K562 (cell line): ENCODE measurements around the gene WHAMM. TPM values are rescaled to one million over a fixed set of nuclear protein-coding genes. Genes with fewer than 3 reads are reported as not detected.

Source experiments
- BRCA1 ChIP-seq, 2 experiments: fragments of 450-650 bp in 1 of 2; sonication (generic) in 1 of 2; formaldehyde crosslinking in 1 of 2; IDR thresholded peaks; 2 replicates each; pipeline versions ENCODE4 v1.5.0 to v1.6.1; 2017 to 2020; ENCODE audit warnings: mild to moderate bottlenecking in 1 of 2, missing genetic modification reagents in 1 of 2
- GABPB2 ChIP-seq: fragments of 250-450 bp; sonication (Bioruptor Pico); conservative IDR thresholded peaks from 2 replicates; pipeline ENCODE4 v1.5.1; 2021; ENCODE audit warnings: mild to moderate bottlenecking
- MEF2A ChIP-seq: IDR thresholded peaks from 2 replicates; pipeline ENCODE4 v1.6.1; 2011; ENCODE audit warnings: low read depth, mild to moderate bottlenecking, low read length, moderate library complexity; ENCODE audit not compliant: control insufficient read depth
- PURB ChIP-seq: sonication (generic); formaldehyde crosslinking; IDR thresholded peaks from 2 replicates; pipeline ENCODE4 v1.9.0; 2021; ENCODE audit warnings: low read depth, mild to moderate bottlenecking, missing genetic modification reagents
- ZNF584 ChIP-seq: fragments of 200-800 bp; sonication (Bioruptor generic); IDR thresholded peaks from 2 replicates; pipeline ENCODE4 v1.6.1; 2016; ENCODE audit warnings: low read depth, mild to moderate bottlenecking, missing genetic modification characterization, missing compliant biosample characterization
- polyA plus RNA-seq, 8 experiments: library from polyadenylated mRNA; depleted of rRNA in 4 of 8; stranded (reverse) in 5 of 8; unstranded in 3 of 8; fragments of >200 nt; fragmentation: Nextera tagmentation in 2 of 8; fragmentation: Illumina TruSeq in 1 of 8; extraction: Ambion mirVana in 2 of 8; extraction: Trizol in 1 of 8; gene quantifications; 2 replicates each; pipeline versions ENCODE4 v1.2.1 to v1.2.3, GENCODE V29; 2011 to 2014; ENCODE audit warnings: inconsistent platforms in 1 of 8, missing spikeins in 1 of 8
- total RNA-seq, 7 experiments: library from RNA; depleted of rRNA in 6 of 7; stranded (reverse); fragments of >200 nt in 6 of 7; fragmentation: Illumina TruSeq in 2 of 7; extraction: Trizol in 2 of 7; gene quantifications; 2 replicates each; pipeline versions ENCODE4 v1.2.1 to v1.2.3, GENCODE V29; 2011 to 2021; ENCODE audit warnings: low replicate concordance in 1 of 7
- TF ChIP-seq, protein P1 (sequence below): fragments of 450-650 bp; formaldehyde crosslinking; conservative IDR thresholded peaks from 2 replicates; pipeline ENCODE4 v1.4.0; 2022; ENCODE audit warnings: mild to moderate bottlenecking, missing genetic modification characterization

The WHAMM gene
- total and polyA plus RNA-seq, 9 of the 15 experiments (the other 6 are each of a cell fraction or from before 2014, with no cell fraction given): 2.0 to 4.8 (median 3.6) TPM

DNA sequence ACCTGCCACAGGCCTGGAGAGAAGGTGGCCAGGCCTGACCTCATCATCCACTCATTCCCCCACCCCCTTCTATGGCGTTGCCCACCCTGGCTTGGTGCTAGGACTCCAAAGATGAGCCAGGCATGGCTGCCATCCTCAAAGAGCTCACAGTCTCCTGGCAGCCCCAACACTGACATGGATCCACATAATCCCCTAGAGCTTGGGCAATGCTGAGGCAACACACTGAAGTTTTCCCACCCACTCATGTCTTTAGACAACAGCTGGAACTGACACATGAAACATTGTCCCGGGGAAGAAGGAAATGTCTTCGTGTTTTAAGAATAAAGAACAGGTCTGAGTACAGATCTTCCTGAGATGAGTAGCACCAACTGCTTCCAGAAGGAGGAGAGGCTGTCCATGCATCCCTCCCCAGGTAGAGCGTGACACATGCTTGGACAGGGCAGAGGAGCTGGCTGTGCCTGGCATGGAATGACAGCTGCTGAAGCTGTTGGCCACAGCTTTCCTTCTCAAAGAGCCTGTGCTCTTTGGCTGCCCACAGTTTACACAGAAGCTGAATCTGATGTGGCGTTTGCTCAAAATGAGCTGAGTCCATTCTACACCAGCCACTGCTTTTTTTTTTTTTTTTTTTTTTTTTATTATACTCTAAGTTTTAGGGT lies 73.0 kb downstream of the WHAMM start (continued):
- no peak for TF ChIP-seq GABPB2 (CRISPR knock-in tag)
- no peak for TF ChIP-seq MEF2A
- TF ChIP-seq, protein P1, sequence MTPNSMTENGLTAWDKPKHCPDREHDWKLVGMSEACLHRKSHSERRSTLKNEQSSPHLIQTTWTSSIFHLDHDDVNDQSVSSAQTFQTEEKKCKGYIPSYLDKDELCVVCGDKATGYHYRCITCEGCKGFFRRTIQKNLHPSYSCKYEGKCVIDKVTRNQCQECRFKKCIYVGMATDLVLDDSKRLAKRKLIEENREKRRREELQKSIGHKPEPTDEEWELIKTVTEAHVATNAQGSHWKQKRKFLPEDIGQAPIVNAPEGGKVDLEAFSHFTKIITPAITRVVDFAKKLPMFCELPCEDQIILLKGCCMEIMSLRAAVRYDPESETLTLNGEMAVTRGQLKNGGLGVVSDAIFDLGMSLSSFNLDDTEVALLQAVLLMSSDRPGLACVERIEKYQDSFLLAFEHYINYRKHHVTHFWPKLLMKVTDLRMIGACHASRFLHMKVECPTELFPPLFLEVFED (CRISPR knock-in tag): no peak
- no peak for TF ChIP-seq PURB
- no peak for TF ChIP-seq ZNF584
- no peak for TF ChIP-seq BRCA1 (IDR thresholded peaks at IDR 0.05)
- no peak for TF ChIP-seq BRCA1 (CRISPR knock-in tag; IDR thresholded peaks at IDR 0.05)
- TF ChIP-seq, all 486 proteins: peak for 0

Other genes with a start within 250 kb of the WHAMM start
- 6.3 and 10.9 TPM in 2 replicates for gene CPEB1, start 162.3 kb upstream of the WHAMM start, total RNA-seq (2014; rRNA removed)
- gene CPEB1, start 162.3 kb upstream of the WHAMM start, total RNA-seq (2014; rRNA removed; fragmentation: Illumina TruSeq; extraction: Trizol): 8.9 and 9.7 TPM in 2 replicates
- gene CPEB1, start 162.3 kb upstream of the WHAMM start, total RNA-seq (2015; rRNA removed; fragmentation: Illumina TruSeq; extraction: Trizol): 10.2 and 10.5 TPM in 2 replicates
- 13.4 and 13.7 TPM in 2 replicates for gene CPEB1, start 162.3 kb upstream of the WHAMM start, total RNA-seq (2021)
- 11.3 and 19.7 TPM in 2 replicates for gene CPEB1, start 162.3 kb upstream of the WHAMM start, polyA plus RNA-seq (2011; rRNA removed)
- 9.1 and 11.0 TPM in 2 replicates for gene CPEB1, start 162.3 kb upstream of the WHAMM start, polyA plus RNA-seq (2014; fragmentation: Illumina TruSeq; extraction: Trizol)
- 1 to 10 TPM; 2.2 to 2.8 TPM for gene CPEB1, start 162.3 kb upstream of the WHAMM start, polyA plus RNA-seq (2014; fragmentation: Nextera tagmentation; extraction: Ambion mirVana)
- 8.9 and 9.8 TPM in 2 replicates for gene CPEB1, start 162.3 kb upstream of the WHAMM start, polyA plus RNA-seq (2014; rRNA removed)
- gene AP3B2, start 99.8 kb upstream of the WHAMM start, total RNA-seq (2014; rRNA removed): 0.09 TPM in 1 of 2 replicates, not detected in the other
- gene AP3B2, start 99.8 kb upstream of the WHAMM start, total RNA-seq (2014; rRNA removed; fragmentation: Illumina TruSeq; extraction: Trizol): 0.04 and 0.19 TPM in 2 replicates
- gene AP3B2, start 99.8 kb upstream of the WHAMM start, total RNA-seq (2015; rRNA removed; fragmentation: Illumina TruSeq; extraction: Trizol): not detected in 2 replicates
- gene AP3B2, start 99.8 kb upstream of the WHAMM start, total RNA-seq (2021): 0.18 TPM in 1 of 2 replicates, not detected in the other
- 0.15 and 0.46 TPM in 2 replicates for gene AP3B2, start 99.8 kb upstream of the WHAMM start, polyA plus RNA-seq (2011; rRNA removed)
- 0.13 and 0.14 TPM in 2 replicates for gene AP3B2, start 99.8 kb upstream of the WHAMM start, polyA plus RNA-seq (2014; fragmentation: Illumina TruSeq; extraction: Trizol)
- under 1 TPM; 0.10 to 0.11 TPM for gene AP3B2, start 99.8 kb upstream of the WHAMM start, polyA plus RNA-seq (2014; fragmentation: Nextera tagmentation; extraction: Ambion mirVana)
- gene AP3B2, start 99.8 kb upstream of the WHAMM start, polyA plus RNA-seq (2014; rRNA removed): 0.03 and 0.04 TPM in 2 replicates
- gene FSD2, start 3.6 kb upstream of the WHAMM start, total RNA-seq (2014; rRNA removed): not detected in 2 replicates
- gene FSD2, start 3.6 kb upstream of the WHAMM start, total RNA-seq (2014; rRNA removed; fragmentation: Illumina TruSeq; extraction: Trizol): not detected in 2 replicates
- not detected in 2 replicates for gene FSD2, start 3.6 kb upstream of the WHAMM start, total RNA-seq (2015; rRNA removed; fragmentation: Illumina TruSeq; extraction: Trizol)
- gene FSD2, start 3.6 kb upstream of the WHAMM start, total RNA-seq (2021): not detected in 2 replicates
- gene FSD2, start 3.6 kb upstream of the WHAMM start, polyA plus RNA-seq (2011; rRNA removed): not detected in 2 replicates
- gene FSD2, start 3.6 kb upstream of the WHAMM start, polyA plus RNA-seq (2014; fragmentation: Illumina TruSeq; extraction: Trizol): 0.01 TPM in 1 of 2 replicates, not detected in the other
- under 1 TPM; 0.01 to 0.06 TPM for gene FSD2, start 3.6 kb upstream of the WHAMM start, polyA plus RNA-seq (2014; fragmentation: Nextera tagmentation; extraction: Ambion mirVana)
- not detected in 2 replicates for gene FSD2, start 3.6 kb upstream of the WHAMM start, polyA plus RNA-seq (2014; rRNA removed)
- 0.32 and 0.69 TPM in 2 replicates for gene HOMER2, start 143.1 kb downstream of the WHAMM start, total RNA-seq (2014; rRNA removed)
- gene HOMER2, start 143.1 kb downstream of the WHAMM start, total RNA-seq (2014; rRNA removed; fragmentation: Illumina TruSeq; extraction: Trizol): 0.25 and 0.57 TPM in 2 replicates
- gene HOMER2, start 143.1 kb downstream of the WHAMM start, total RNA-seq (2015; rRNA removed; fragmentation: Illumina TruSeq; extraction: Trizol): 0.41 TPM in 1 of 2 replicates, not detected in the other
- gene HOMER2, start 143.1 kb downstream of the WHAMM start, total RNA-seq (2021): 0.47 and 0.54 TPM in 2 replicates
- 0.13 and 0.18 TPM in 2 replicates for gene HOMER2, start 143.1 kb downstream of the WHAMM start, polyA plus RNA-seq (2011; rRNA removed)
- gene HOMER2, start 143.1 kb downstream of the WHAMM start, polyA plus RNA-seq (2014; fragmentation: Illumina TruSeq; extraction: Trizol): 0.30 and 0.43 TPM in 2 replicates
- gene HOMER2, start 143.1 kb downstream of the WHAMM start, polyA plus RNA-seq (2014; fragmentation: Nextera tagmentation; extraction: Ambion mirVana): under 1 TPM; 0.18 to 0.41 TPM
- 0.23 and 0.31 TPM in 2 replicates for gene HOMER2, start 143.1 kb downstream of the WHAMM start, polyA plus RNA-seq (2014; rRNA removed)
- 35.8 and 37.8 TPM in 2 replicates for gene RAMAC, start 176.6 kb downstream of the WHAMM start, total RNA-seq (2014; rRNA removed)
- 43.3 and 44.1 TPM in 2 replicates for gene RAMAC, start 176.6 kb downstream of the WHAMM start, total RNA-seq (2014; rRNA removed; fragmentation: Illumina TruSeq; extraction: Trizol)
- gene RAMAC, start 176.6 kb downstream of the WHAMM start, total RNA-seq (2015; rRNA removed; fragmentation: Illumina TruSeq; extraction: Trizol): 41.7 and 41.9 TPM in 2 replicates
- 26.9 and 28.4 TPM in 2 replicates for gene RAMAC, start 176.6 kb downstream of the WHAMM start, total RNA-seq (2021)
- gene RAMAC, start 176.6 kb downstream of the WHAMM start, polyA plus RNA-seq (2011; rRNA removed): 24.8 and 36.5 TPM in 2 replicates
- gene RAMAC, start 176.6 kb downstream of the WHAMM start, polyA plus RNA-seq (2014; fragmentation: Illumina TruSeq; extraction: Trizol): 35.4 and 38.4 TPM in 2 replicates
- 100 to 1,000 TPM; 100 to 108 TPM for gene RAMAC, start 176.6 kb downstream of the WHAMM start, polyA plus RNA-seq (2014; fragmentation: Nextera tagmentation; extraction: Ambion mirVana)
- gene RAMAC, start 176.6 kb downstream of the WHAMM start, polyA plus RNA-seq (2014; rRNA removed): 35.4 and 42.8 TPM in 2 replicates
- gene C15orf40, start 202.0 kb downstream of the WHAMM start, total RNA-seq (2014; rRNA removed): 15.9 and 18.4 TPM in 2 replicates
- gene C15orf40, start 202.0 kb downstream of the WHAMM start, total RNA-seq (2014; rRNA removed; fragmentation: Illumina TruSeq; extraction: Trizol): 30.3 and 33.7 TPM in 2 replicates
- gene C15orf40, start 202.0 kb downstream of the WHAMM start, total RNA-seq (2015; rRNA removed; fragmentation: Illumina TruSeq; extraction: Trizol): 13.6 and 22.1 TPM in 2 replicates
- gene C15orf40, start 202.0 kb downstream of the WHAMM start, total RNA-seq (2021): 22.9 and 27.0 TPM in 2 replicates
- gene C15orf40, start 202.0 kb downstream of the WHAMM start, polyA plus RNA-seq (2011; rRNA removed): 21.4 and 27.0 TPM in 2 replicates
- gene C15orf40, start 202.0 kb downstream of the WHAMM start, polyA plus RNA-seq (2014; fragmentation: Illumina TruSeq; extraction: Trizol): 23.2 and 33.9 TPM in 2 replicates
- 10 to 100 TPM; 49.9 to 52.0 TPM for gene C15orf40, start 202.0 kb downstream of the WHAMM start, polyA plus RNA-seq (2014; fragmentation: Nextera tagmentation; extraction: Ambion mirVana)
- gene C15orf40, start 202.0 kb downstream of the WHAMM start, polyA plus RNA-seq (2014; rRNA removed): 21.8 and 29.6 TPM in 2 replicates